ENCODE measurements around the gene FBXO31.
A peak's percentile ranks its signal among the peaks of the same experiment; 100 is the strongest.

Gene FBXO31

DNA sequence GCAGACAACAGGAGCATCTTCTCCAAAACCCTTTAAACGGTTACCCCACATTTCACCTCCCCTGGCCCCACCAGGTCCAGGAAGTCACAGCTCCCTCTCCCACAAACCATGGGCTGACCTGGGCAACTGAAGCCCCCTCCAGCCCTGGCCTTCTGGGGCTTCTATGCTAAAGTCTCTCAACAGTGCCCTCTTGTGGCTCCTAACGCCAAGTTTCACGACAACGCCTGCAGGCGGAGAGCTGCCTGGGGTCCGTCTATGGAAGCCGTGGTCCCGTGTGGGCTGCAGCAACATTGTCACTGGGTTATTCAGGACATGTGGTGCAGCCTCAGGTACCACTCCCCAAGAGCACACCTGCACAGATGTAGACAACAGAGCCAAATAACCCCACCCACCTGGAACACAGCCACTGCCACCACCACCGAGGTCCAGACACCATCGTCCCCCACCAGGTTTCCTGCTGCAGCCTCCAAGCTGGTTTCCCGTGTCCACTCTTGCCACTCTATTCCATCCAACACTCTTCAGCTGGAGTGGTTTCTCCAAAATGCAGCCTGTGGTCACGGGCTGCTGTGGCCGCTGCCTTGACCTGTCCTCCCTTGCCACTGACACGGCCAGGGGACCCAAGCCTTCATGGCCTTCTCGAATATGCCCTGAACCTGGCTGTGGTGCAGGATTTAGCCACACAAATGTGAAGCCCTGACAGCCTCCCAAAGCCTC is 85.5 kb downstream of the FBXO31 start:
- TF ChIP-seq GABPA (IDR thresholded peaks at IDR 0.05; ENCODE audit: low read depth) (no peak), SPI1 (IDR thresholded peaks at IDR 0.05; ENCODE audit: borderline replicate concordance, low read depth) (no peak)
- TF ChIP-seq, protein P1, sequence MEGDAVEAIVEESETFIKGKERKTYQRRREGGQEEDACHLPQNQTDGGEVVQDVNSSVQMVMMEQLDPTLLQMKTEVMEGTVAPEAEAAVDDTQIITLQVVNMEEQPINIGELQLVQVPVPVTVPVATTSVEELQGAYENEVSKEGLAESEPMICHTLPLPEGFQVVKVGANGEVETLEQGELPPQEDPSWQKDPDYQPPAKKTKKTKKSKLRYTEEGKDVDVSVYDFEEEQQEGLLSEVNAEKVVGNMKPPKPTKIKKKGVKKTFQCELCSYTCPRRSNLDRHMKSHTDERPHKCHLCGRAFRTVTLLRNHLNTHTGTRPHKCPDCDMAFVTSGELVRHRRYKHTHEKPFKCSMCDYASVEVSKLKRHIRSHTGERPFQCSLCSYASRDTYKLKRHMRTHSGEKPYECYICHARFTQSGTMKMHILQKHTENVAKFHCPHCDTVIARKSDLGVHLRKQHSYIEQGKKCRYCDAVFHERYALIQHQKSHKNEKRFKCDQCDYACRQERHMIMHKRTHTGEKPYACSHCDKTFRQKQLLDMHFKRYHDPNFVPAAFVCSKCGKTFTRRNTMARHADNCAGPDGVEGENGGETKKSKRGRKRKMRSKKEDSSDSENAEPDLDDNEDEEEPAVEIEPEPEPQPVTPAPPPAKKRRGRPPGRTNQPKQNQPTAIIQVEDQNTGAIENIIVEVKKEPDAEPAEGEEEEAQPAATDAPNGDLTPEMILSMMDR (IDR thresholded peaks at IDR 0.05; ENCODE audit: insufficient read depth, low read length), result peak; percentile 1
- TF ChIP-seq, protein P2, sequence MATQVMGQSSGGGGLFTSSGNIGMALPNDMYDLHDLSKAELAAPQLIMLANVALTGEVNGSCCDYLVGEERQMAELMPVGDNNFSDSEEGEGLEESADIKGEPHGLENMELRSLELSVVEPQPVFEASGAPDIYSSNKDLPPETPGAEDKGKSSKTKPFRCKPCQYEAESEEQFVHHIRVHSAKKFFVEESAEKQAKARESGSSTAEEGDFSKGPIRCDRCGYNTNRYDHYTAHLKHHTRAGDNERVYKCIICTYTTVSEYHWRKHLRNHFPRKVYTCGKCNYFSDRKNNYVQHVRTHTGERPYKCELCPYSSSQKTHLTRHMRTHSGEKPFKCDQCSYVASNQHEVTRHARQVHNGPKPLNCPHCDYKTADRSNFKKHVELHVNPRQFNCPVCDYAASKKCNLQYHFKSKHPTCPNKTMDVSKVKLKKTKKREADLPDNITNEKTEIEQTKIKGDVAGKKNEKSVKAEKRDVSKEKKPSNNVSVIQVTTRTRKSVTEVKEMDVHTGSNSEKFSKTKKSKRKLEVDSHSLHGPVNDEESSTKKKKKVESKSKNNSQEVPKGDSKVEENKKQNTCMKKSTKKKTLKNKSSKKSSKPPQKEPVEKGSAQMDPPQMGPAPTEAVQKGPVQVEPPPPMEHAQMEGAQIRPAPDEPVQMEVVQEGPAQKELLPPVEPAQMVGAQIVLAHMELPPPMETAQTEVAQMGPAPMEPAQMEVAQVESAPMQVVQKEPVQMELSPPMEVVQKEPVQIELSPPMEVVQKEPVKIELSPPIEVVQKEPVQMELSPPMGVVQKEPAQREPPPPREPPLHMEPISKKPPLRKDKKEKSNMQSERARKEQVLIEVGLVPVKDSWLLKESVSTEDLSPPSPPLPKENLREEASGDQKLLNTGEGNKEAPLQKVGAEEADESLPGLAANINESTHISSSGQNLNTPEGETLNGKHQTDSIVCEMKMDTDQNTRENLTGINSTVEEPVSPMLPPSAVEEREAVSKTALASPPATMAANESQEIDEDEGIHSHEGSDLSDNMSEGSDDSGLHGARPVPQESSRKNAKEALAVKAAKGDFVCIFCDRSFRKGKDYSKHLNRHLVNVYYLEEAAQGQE (IDR thresholded peaks at IDR 0.05; ENCODE audit: insufficient replicate concordance, low read depth), result no peak
- Histone ChIP-seq H3K27ac (replicated peaks) (no peak overlapping the region), H3K27me3 (ENCODE audit: insufficient read depth, poor library complexity, severe bottlenecking) (no peaks in the 10 kb centered on the region), H3K4me3 (replicated peaks; ENCODE audit: insufficient read depth, low read length) (no peak overlapping the region)
- no peak for DNase-seq (ENCODE audit: low read depth in 1 of 2, low spot score in 1 of 2)

DNA sequence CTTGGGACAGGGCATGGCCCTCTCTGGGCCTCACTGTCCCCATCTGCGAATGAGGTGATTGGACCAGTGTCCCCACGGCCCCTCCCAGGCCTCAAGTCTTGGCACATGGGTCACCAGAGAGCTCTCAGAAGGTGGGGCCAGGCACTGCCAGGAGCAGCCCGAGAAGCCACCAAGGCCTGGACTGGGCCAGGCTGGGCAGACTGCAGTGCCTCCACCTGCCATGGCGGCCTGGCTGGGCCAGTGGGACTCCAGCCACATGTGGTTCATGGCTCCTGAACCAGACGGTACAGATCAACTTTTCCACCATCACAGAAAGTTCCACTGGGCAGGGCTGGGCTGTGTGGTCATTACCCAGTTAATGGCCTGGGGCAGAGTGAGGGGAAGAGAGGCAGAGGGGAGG is 86.2 kb downstream of the FBXO31 start:
- Histone ChIP-seq H3K27me3 (ENCODE audit: insufficient read depth, poor library complexity, severe bottlenecking) (no peaks in the 10 kb centered on the region), H3K4me3 (replicated peaks; ENCODE audit: insufficient read depth, low read length) (no peak overlapping the region), H3K27ac (replicated peaks) (no peak overlapping the region)
- TF ChIP-seq POLR2AphosphoS5 (IDR thresholded peaks at IDR 0.05; ENCODE audit: low read depth), result no peak
- no peak for TF ChIP-seq GABPA (IDR thresholded peaks at IDR 0.05; ENCODE audit: low read depth)
- TF ChIP-seq, protein P2 (IDR thresholded peaks at IDR 0.05; ENCODE audit: insufficient replicate concordance, low read depth), result no peak
- no peak for TF ChIP-seq SPI1 (IDR thresholded peaks at IDR 0.05; ENCODE audit: borderline replicate concordance, low read depth)
- TF ChIP-seq, protein P1 (IDR thresholded peaks at IDR 0.05; ENCODE audit: insufficient read depth, low read length), result no peak
- DNase-seq (ENCODE audit: low read depth in 1 of 2, low spot score in 1 of 2), result no peak

DNA sequence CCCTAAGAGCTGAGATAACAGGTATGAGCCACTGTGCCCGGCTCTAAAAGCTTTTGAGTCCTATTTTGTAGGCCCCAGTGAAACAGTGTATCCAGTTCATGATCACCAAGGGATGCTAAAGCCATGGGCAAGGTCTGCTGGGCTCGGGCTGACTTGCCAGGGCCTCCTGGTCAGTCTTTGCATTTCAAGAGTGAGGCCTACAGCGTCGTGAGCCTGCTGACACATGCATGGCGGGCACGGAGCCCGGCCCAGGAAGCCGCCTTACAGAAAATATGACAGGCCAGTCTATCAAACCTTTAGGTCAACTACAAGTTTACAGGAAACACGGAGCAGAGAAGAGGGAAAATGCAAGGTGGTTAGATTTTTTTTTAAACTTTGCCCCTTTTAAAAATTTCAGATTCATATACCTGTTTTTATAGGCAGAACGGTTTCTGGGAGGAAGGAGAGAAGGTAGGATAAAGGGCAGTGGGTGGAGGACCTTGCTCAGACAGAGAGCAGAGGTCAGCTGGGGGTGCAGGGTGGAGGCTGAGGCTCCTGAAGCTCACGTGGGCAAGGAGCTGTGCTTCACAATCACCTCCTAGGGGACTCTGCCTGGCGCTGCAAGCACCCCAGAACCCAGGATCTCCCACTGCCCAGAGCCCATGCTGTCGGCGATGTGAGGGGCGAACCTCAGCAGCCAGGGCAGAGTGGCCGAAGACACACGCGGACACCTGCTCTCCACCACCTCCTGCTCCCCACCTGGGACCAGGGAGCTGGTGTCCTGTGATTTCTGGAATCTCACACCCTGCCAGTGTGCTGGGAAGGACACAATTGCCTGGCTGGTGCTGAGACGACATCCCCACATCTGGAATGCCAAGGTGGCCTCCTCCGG is 87.7 kb downstream of the FBXO31 start:
- H3K27me3 ChIP-seq (ENCODE audit: insufficient read depth, poor library complexity, severe bottlenecking), result no peaks in the 10 kb centered on the region
- no peak overlapping the region for H3K27ac ChIP-seq (replicated peaks)
- no peak overlapping the region for H3K4me3 ChIP-seq (replicated peaks; ENCODE audit: insufficient read depth, low read length)
- no peak for DNase-seq (ENCODE audit: low read depth in 1 of 2, low spot score in 1 of 2)
- TF ChIP-seq SPI1 (IDR thresholded peaks at IDR 0.05; ENCODE audit: borderline replicate concordance, low read depth) (no peak), POLR2AphosphoS5 (IDR thresholded peaks at IDR 0.05; ENCODE audit: low read depth) (no peak), GABPA (IDR thresholded peaks at IDR 0.05; ENCODE audit: low read depth) (no peak)
- TF ChIP-seq, protein P1 (IDR thresholded peaks at IDR 0.05; ENCODE audit: insufficient read depth, low read length), result no peak
- TF ChIP-seq, protein P2 (IDR thresholded peaks at IDR 0.05; ENCODE audit: insufficient replicate concordance, low read depth), result no peak
